ENCODE measurements around the gene LACTB.

DNA sequence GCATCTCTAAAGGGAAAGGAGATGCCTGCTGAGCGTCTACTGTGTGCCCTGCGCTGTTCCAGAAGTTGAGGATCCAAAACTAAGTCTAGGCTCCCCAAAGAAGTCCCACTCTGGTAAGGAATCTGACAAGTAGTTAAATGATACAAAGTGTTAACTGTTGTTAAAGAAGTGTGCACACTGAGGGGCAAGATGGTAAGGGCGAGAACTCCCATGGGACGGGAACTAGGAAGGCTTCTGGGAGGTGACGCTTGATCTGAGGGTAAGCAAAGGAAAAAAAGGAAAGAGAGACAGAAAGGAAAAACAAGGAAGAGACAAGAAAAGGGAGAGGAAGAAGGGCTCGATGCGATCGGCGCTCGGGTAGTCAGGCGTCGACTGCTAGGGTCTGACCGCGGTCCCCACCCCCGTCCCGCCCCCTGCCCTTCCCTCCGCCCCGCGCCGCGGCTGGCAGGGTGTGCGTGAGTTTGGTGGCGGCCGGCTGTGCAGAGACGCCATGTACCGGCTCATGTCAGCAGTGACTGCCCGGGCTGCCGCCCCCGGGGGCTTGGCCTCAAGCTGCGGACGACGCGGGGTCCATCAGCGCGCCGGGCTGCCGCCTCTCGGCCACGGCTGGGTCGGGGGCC, at the start of gene LACTB:
- TF ChIP-seq EZH2 (IDR thresholded peaks at IDR 0.05; ENCODE audit: borderline replicate concordance, low read length), result no peak
- TF ChIP-seq, protein P1, sequence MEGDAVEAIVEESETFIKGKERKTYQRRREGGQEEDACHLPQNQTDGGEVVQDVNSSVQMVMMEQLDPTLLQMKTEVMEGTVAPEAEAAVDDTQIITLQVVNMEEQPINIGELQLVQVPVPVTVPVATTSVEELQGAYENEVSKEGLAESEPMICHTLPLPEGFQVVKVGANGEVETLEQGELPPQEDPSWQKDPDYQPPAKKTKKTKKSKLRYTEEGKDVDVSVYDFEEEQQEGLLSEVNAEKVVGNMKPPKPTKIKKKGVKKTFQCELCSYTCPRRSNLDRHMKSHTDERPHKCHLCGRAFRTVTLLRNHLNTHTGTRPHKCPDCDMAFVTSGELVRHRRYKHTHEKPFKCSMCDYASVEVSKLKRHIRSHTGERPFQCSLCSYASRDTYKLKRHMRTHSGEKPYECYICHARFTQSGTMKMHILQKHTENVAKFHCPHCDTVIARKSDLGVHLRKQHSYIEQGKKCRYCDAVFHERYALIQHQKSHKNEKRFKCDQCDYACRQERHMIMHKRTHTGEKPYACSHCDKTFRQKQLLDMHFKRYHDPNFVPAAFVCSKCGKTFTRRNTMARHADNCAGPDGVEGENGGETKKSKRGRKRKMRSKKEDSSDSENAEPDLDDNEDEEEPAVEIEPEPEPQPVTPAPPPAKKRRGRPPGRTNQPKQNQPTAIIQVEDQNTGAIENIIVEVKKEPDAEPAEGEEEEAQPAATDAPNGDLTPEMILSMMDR (IDR thresholded peaks at IDR 0.05; ENCODE audit: low read length), result no peak
